Urothelium cell line (cell line): Measurements from ENCODE around the gene SMAD9.

ENCODE experiments used
- DNase-seq: peaks from one replicate; pipeline ENCODE4 v3.0.0; 2011; ENCODE audit warnings: low spot score, mixed read lengths
- FAIRE-seq: peaks from 2 replicates; lab custom pipeline; 2011; peaks lifted over from hg19 to GRCh38; lab: Jason Lieb, UNC

The SMAD9 gene

GRCh38 chr13:36919833-36920615 is at the start of gene SMAD9:
SMAD9 (minus strand) TSS chr13:36920238; CDS start chr13:36879689, 40,549 bp downstream.
- DNase-seq (peak; percentile 66), FAIRE-seq (no peak)

GRCh38 chr13:36966404-36966803 is 46.4 kb upstream of the SMAD9 start:
- DNase-seq, result no peak
- no peak for FAIRE-seq

GRCh38 chr13:36965767-36966166 is 45.7 kb upstream of the SMAD9 start:
- DNase-seq, result peak; percentile 14
- no peak for FAIRE-seq

- no peak for FAIRE-seq
- no peak for DNase-seq
Measured at GRCh38 chr13:36959456-36960116, 39.5 kb upstream of the SMAD9 start.

- DNase-seq (no peak), FAIRE-seq (no peak)
Measured at GRCh38 chr13:36954542-36954941, 34.5 kb upstream of the SMAD9 start.

- DNase-seq (no peak), FAIRE-seq (no peak)
Measured at GRCh38 chr13:36950920-36951319, 30.9 kb upstream of the SMAD9 start.

GRCh38 chr13:36950330-36950729 is 30.3 kb upstream of the SMAD9 start:
- DNase-seq (no peak), FAIRE-seq (no peak)

- FAIRE-seq (no peak), DNase-seq (no peak)
Measured at GRCh38 chr13:36945078-36945477, 25.0 kb upstream of the SMAD9 start.

GRCh38 chr13:36925603-36926002 is 5.6 kb upstream of the SMAD9 start:
- DNase-seq (no peak), FAIRE-seq (no peak)

- DNase-seq (no peak), FAIRE-seq (no peak)
Measured at GRCh38 chr13:36924001-36924400, 4.0 kb upstream of the SMAD9 start.

- no peak for FAIRE-seq
Measured at GRCh38 chr13:36921631-36922301, 1.7 kb upstream of the SMAD9 start.

GRCh38 chr13:36920616-36921185 is 663 bp upstream of the SMAD9 start:
- FAIRE-seq, result no peak
- no peak for DNase-seq

More at GRCh38 chr13:36921631-36922301, 1.7 kb upstream of the SMAD9 start:
- no peak for DNase-seq

- FAIRE-seq (no peak), DNase-seq (peak; percentile 26)
Measured at GRCh38 chr13:36919171-36919832, 736 bp downstream of the SMAD9 start.

- FAIRE-seq (no peak), DNase-seq (peak; percentile 2)
Measured at GRCh38 chr13:36918246-36919131, 1.5 kb downstream of the SMAD9 start.

GRCh38 chr13:36917311-36917710 is 2.7 kb downstream of the SMAD9 start:
- no peak for FAIRE-seq
- DNase-seq, result no peak

GRCh38 chr13:36915896-36916640 is 4.0 kb downstream of the SMAD9 start:
- no peak for DNase-seq

GRCh38 chr13:36915106-36915505 is 4.9 kb downstream of the SMAD9 start:
- FAIRE-seq (no peak), DNase-seq (no peak)

More at GRCh38 chr13:36915896-36916640, 4.0 kb downstream of the SMAD9 start:
- FAIRE-seq, result no peak

GRCh38 chr13:36914648-36915047 is 5.4 kb downstream of the SMAD9 start:
- DNase-seq, result no peak
- no peak for FAIRE-seq

GRCh38 chr13:36913463-36913862 is 6.6 kb downstream of the SMAD9 start:
- FAIRE-seq (no peak), DNase-seq (no peak)
